LNCaP clone FGC (cell line): ENCODE results near the gene LRRTM4.

Experiments
- DNase-seq: peaks from one replicate; pipeline ENCODE4 v3.0.0-alpha.2; 2011; ENCODE audit warnings: low read depth
- H3K4me3 ChIP-seq: 2 replicates; pipeline ENCODE4 v1.5.1; 2011; ENCODE audit warnings: mild to moderate bottlenecking, low read depth, low read length, control low read depth
- TF ChIP-seq, protein P1 (sequence below): IDR thresholded peaks from 2 replicates; pipeline ENCODE4 v1.5.1; 2012; ENCODE audit warnings: mild to moderate bottlenecking; ENCODE audit not compliant: control insufficient read depth, insufficient read depth; ENCODE audit errors: extremely low read depth

Gene LRRTM4

DNA sequence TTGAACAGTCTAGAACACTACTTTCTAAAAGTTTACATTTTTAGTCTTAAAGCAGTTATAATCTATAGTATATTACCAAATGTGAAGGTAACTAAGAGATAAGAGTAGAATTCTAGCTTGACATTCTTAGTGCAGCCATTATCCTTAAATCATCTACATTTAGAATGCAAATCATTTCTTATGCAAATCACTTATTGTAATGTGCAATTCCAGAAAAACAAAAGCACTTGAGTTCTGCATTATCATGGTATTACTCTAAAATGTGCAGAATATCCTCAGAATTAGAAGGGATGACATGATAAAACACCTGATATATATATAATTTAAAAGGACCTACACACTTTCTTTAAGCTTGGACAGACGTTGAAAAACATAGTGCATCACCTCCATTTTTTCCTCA is 712 bp upstream of the LRRTM4 start:
- no peak overlapping the region for H3K4me3 ChIP-seq
- no peak for DNase-seq
- TF ChIP-seq, protein P1, sequence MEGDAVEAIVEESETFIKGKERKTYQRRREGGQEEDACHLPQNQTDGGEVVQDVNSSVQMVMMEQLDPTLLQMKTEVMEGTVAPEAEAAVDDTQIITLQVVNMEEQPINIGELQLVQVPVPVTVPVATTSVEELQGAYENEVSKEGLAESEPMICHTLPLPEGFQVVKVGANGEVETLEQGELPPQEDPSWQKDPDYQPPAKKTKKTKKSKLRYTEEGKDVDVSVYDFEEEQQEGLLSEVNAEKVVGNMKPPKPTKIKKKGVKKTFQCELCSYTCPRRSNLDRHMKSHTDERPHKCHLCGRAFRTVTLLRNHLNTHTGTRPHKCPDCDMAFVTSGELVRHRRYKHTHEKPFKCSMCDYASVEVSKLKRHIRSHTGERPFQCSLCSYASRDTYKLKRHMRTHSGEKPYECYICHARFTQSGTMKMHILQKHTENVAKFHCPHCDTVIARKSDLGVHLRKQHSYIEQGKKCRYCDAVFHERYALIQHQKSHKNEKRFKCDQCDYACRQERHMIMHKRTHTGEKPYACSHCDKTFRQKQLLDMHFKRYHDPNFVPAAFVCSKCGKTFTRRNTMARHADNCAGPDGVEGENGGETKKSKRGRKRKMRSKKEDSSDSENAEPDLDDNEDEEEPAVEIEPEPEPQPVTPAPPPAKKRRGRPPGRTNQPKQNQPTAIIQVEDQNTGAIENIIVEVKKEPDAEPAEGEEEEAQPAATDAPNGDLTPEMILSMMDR = no peak

- DNase-seq = no peak
- TF ChIP-seq, protein P1 = no peak
- no peak overlapping the region for H3K4me3 ChIP-seq
Measured at GRCh38 chr2:77521548-77521891, 656 bp downstream of the LRRTM4 start.

DNA sequence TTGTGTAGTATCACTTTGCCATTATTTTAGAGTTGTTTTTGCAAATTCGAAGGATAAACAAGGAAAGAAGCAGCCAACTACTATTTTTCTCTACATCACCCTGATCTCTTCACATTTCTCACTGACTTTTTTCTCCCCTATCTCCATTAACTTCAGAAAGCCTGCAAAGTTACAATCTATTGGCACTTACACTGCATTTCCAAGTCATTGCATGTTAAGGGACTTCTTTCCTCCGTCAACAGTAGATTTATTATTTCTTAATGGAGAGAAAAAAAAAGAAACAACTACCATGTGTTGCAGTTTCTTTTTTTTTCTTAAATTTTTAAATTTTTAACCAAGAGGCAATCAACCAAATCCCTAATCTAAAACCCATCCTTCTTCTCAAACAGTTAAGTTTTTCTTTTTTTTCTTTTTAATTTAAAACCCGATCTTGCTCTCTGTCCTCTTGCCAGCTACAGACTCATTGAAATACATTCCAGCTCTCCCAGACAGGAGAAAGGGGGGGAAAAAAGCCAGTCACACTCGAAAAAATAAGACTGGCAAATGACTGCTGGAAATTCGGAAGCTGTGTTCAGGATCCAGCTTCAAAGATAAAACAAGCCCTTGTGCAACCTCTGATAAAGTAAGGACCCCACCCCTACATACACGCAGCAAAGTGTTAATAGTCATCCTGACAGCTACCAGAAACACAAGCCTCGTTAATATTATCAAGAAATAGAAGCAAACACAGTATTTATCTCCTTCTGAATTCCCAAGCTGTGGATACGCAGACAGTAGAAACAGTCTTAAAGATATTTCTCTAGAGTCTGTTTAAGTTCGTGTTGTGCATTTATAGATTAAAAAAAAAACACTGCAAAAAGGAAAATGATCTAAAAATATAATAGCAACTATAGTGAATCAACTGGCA is 1.3 kb downstream of the LRRTM4 start:
- TF ChIP-seq, protein P1 = no peak
- H3K4me3 ChIP-seq = no peak overlapping the region
- no peak for DNase-seq

- TF ChIP-seq, protein P1 = no peak
- H3K4me3 ChIP-seq = no peak overlapping the region
- DNase-seq = no peak
Measured at GRCh38 chr2:77519888-77520506, 2.2 kb downstream of the LRRTM4 start.

- no peak overlapping the region for H3K4me3 ChIP-seq
- TF ChIP-seq, protein P1 = no peak
- no peak for DNase-seq
Measured at GRCh38 chr2:77519164-77519887, 2.9 kb downstream of the LRRTM4 start.

- TF ChIP-seq, protein P1 = no peak
- H3K4me3 ChIP-seq = no peak overlapping the region
- no peak for DNase-seq
Measured at GRCh38 chr2:77518311-77518710, 3.9 kb downstream of the LRRTM4 start.
